Spleen (tissue), 7 donors: ENCODE data around the gene PARD3B.

ENCODE experiments used
- CTCF ChIP-seq, 11 experiments: fragments of 200-600 bp in 7 of 11; fragments of 450-650 bp in 4 of 11; sonication (generic) in 4 of 11; IDR thresholded peaks in 8 of 11; conservative IDR thresholded peaks in 3 of 11; 1 replicate in 7 of 11; 2 replicates in 4 of 11; pipeline versions ENCODE4 v1.4.0 to v1.8.0; 2016 to 2021; ENCODE audit warnings: antibody characterized with exemption in 11 of 11, inconsistent platforms in 4 of 11, mild to moderate bottlenecking in 1 of 11
- POLR2A ChIP-seq, 3 donors: fragments of 450-650 bp; IDR thresholded peaks; one replicate each; pipeline ENCODE4 v1.5.1; 2017; ENCODE audit warnings: antibody characterized with exemption in 3 of 3, mild to moderate bottlenecking in 1 of 3
- POLR2AphosphoS5 ChIP-seq, 3 donors: sonication (generic); formaldehyde crosslinking; IDR thresholded peaks; one replicate each; pipeline ENCODE4 v1.5.1; 2017; ENCODE audit warnings: antibody characterized with exemption in 3 of 3
- donor health status: DM: no; HTN: no; CAD: no; lungs with moderate emphysema.
- donor health status: DM: no; HTN: no; CAD: no.
- donor health status: DM: no; HTN: no; CAD: no.

- no peak for TF ChIP-seq POLR2AphosphoS5 (IDR thresholded peaks at IDR 0.05)
- no peak for TF ChIP-seq CTCF (IDR thresholded peaks at IDR 0.05 in 8 of 11, conservative IDR thresholded peaks at IDR 0.05 in 3 of 11)
- no peak for TF ChIP-seq POLR2A (IDR thresholded peaks at IDR 0.05)
Measured at GRCh38 chr2:205642599-205643356, 1097.5 kb downstream of the PARD3B start.
